Urinary bladder (tissue), 4 donors: ENCODE data around the gene PARVB. TPM values are rescaled to one million over a fixed set of nuclear protein-coding genes. Genes with fewer than 3 reads are reported as not detected.

Experiments used
- DNase-seq: peaks from one replicate; pipeline ENCODE4 v3.0.0-alpha.2; 2015; ENCODE audit errors: extremely low spot score
- H3K27ac ChIP-seq: one replicate; pipeline ENCODE4 v1.5.1; 2013; ENCODE audit warnings: low read depth, mild to moderate bottlenecking, moderate library complexity
- H3K36me3 ChIP-seq: one replicate; pipeline ENCODE4 v1.6.1; 2013; ENCODE audit warnings: mild to moderate bottlenecking, moderate library complexity; ENCODE audit not compliant: insufficient read depth
- H3K4me1 ChIP-seq: one replicate; pipeline ENCODE4 v1.6.1; 2013; ENCODE audit warnings: mild to moderate bottlenecking, moderate library complexity; ENCODE audit not compliant: insufficient read depth
- H3K4me3 ChIP-seq: one replicate; pipeline ENCODE4 v1.5.1; 2013; ENCODE audit warnings: low read depth, low read length
- whole genome bisulfite sequencing: extraction: QIAGEN DNeasy Blood & Tissue Kit; methylation state at CpG from one replicate; pipeline ENCODE4 v1.1.7; 2013; 5-methylcytosine and 5-hydroxymethylcytosine counted together
- polyA plus RNA-seq: library from polyadenylated mRNA; stranded (reverse); fragments of 200-250 nt; gene quantifications from one replicate; pipeline ENCODE4 v1.2.3, GENCODE V29; 2013
- total RNA-seq: library from RNA; depleted of rRNA; stranded (reverse); fragments of >200 nt; gene quantifications from one replicate; pipeline ENCODE4 v1.2.3, GENCODE V29; 2014
- donor health status: healthy with polysubstance abuse.
- donor health status: healthy.

Gene PARVB
- total and polyA plus RNA-seq, 2 donors = 11.2 to 38.0 TPM

GRCh38 chr22:43992331-43992821, 31.7 kb upstream of the PARVB start:
- 82% methylated on average over 16 of the region's 16 CpGs for WGBS
- H3K36me3 ChIP-seq = peaks cover 2% of the 10 kb centered on the region
- H3K27ac ChIP-seq = no peak overlapping the region
- H3K4me3 ChIP-seq = no peak overlapping the region
- no peak for DNase-seq
- H3K4me1 ChIP-seq = no peaks in the 10 kb centered on the region

- WGBS = 30% methylated on average over 20 of the region's 20 CpGs
- H3K27ac ChIP-seq = no peak overlapping the region
- H3K4me1 ChIP-seq = no peaks in the 10 kb centered on the region
- peaks cover 2% of the 10 kb centered on the region for H3K36me3 ChIP-seq
- DNase-seq = peak; percentile 28
- no peak overlapping the region for H3K4me3 ChIP-seq
These were observed 30.9 kb upstream of the PARVB start for GRCh38 chr22:43993072-43993760.

- no peak overlapping the region for H3K4me3 ChIP-seq
- peaks cover 2% of the 10 kb centered on the region for H3K36me3 ChIP-seq
- DNase-seq = no peak
- no peak overlapping the region for H3K27ac ChIP-seq
- WGBS = 92% methylated on average over 11 of the region's 11 CpGs
- no peaks in the 10 kb centered on the region for H3K4me1 ChIP-seq
These were observed 30.1 kb upstream of the PARVB start for GRCh38 chr22:43994006-43994405.

GRCh38 chr22:43994416-43994815, 29.7 kb upstream of the PARVB start:
- Histone ChIP-seq H3K36me3 (peaks cover 2% of the 10 kb centered on the region), H3K4me1 (no peaks in the 10 kb centered on the region), H3K27ac (no peak overlapping the region), H3K4me3 (no peak overlapping the region)
- 97% methylated on average over 9 of the region's 9 CpGs for WGBS
- DNase-seq = no peak

- DNase-seq = no peak
- WGBS = 95% methylated on average over 15 of the region's 15 CpGs
- Histone ChIP-seq H3K27ac (no peak overlapping the region), H3K4me1 (no peaks in the 10 kb centered on the region), H3K36me3 (peaks cover 2% of the 10 kb centered on the region), H3K4me3 (no peak overlapping the region)
These were observed 28.9 kb upstream of the PARVB start for GRCh38 chr22:43995057-43995685.

- no peaks in the 10 kb centered on the region for H3K4me1 ChIP-seq
- H3K4me3 ChIP-seq = no peak overlapping the region
- H3K27ac ChIP-seq = no peak overlapping the region
- no peak for DNase-seq
- 85% methylated on average over 10 of the region's 10 CpGs for WGBS
- peaks cover 2% of the 10 kb centered on the region for H3K36me3 ChIP-seq
These were observed 28.3 kb upstream of the PARVB start for GRCh38 chr22:43995798-43996169.

GRCh38 chr22:43996170-43996980, 27.7 kb upstream of the PARVB start:
- Histone ChIP-seq H3K4me3 (no peak overlapping the region), H3K36me3 (peaks cover 2% of the 10 kb centered on the region), H3K4me1 (no peaks in the 10 kb centered on the region), H3K27ac (no peak overlapping the region)
- WGBS = 92% methylated on average over 45 of the region's 45 CpGs
- DNase-seq = no peak

GRCh38 chr22:43996981-43997265, 27.2 kb upstream of the PARVB start:
- WGBS = 87% methylated on average over 8 of the region's 8 CpGs
- H3K4me3 ChIP-seq = no peak overlapping the region
- peaks cover 2% of the 10 kb centered on the region for H3K36me3 ChIP-seq
- no peak for DNase-seq
- no peaks in the 10 kb centered on the region for H3K4me1 ChIP-seq
- H3K27ac ChIP-seq = no peak overlapping the region

- peaks cover 2% of the 10 kb centered on the region for H3K36me3 ChIP-seq
- DNase-seq = no peak
- no peaks in the 10 kb centered on the region for H3K4me1 ChIP-seq
- no peak overlapping the region for H3K4me3 ChIP-seq
- 69% methylated on average over 15 of the region's 15 CpGs for WGBS
- H3K27ac ChIP-seq = no peak overlapping the region
These were observed 25.3 kb upstream of the PARVB start for GRCh38 chr22:43998679-43999264.

- Histone ChIP-seq H3K27ac (no peak overlapping the region), H3K4me3 (no peak overlapping the region), H3K36me3 (peaks cover 2% of the 10 kb centered on the region), H3K4me1 (no peaks in the 10 kb centered on the region)
- 91% methylated on average over 3 of the region's 3 CpGs for WGBS
- no peak for DNase-seq
These were observed 24.7 kb upstream of the PARVB start for GRCh38 chr22:43999378-43999777.

- no peak overlapping the region for H3K27ac ChIP-seq
- H3K36me3 ChIP-seq = no peaks in the 10 kb centered on the region
- no peak for DNase-seq
- no peaks in the 10 kb centered on the region for H3K4me1 ChIP-seq
- WGBS = 98% methylated on average over 4 of the region's 4 CpGs
- H3K4me3 ChIP-seq = no peak overlapping the region
These were observed 24.0 kb upstream of the PARVB start for GRCh38 chr22:44000123-44000522.

- H3K27ac ChIP-seq = no peak overlapping the region
These were observed 22.6 kb upstream of the PARVB start for GRCh38 chr22:44001521-44001920.

GRCh38 chr22:44002324-44002723, 21.8 kb upstream of the PARVB start:
- WGBS = 91% methylated on average over 11 of the region's 11 CpGs
- no peak overlapping the region for H3K27ac ChIP-seq
- H3K36me3 ChIP-seq = no peaks in the 10 kb centered on the region
- H3K4me3 ChIP-seq = no peak overlapping the region
- H3K4me1 ChIP-seq = no peaks in the 10 kb centered on the region
- DNase-seq = no peak

More at GRCh38 chr22:44001521-44001920, 22.6 kb upstream of the PARVB start:
- WGBS = 86% methylated on average over 7 of the region's 7 CpGs
- Histone ChIP-seq H3K36me3 (no peaks in the 10 kb centered on the region), H3K4me3 (no peak overlapping the region), H3K4me1 (no peaks in the 10 kb centered on the region)
- DNase-seq = no peak
